NB4 (cell line): Measurements from ENCODE around the gene AIFM3.
A peak's percentile ranks its signal among the peaks of the same experiment; 100 is the strongest.

ENCODE experiments used
- DNase-seq: peaks from one replicate; pipeline ENCODE4 v3.0.0; 2010; ENCODE audit warnings: low read depth
- H3K4me3 ChIP-seq: one replicate; pipeline ENCODE4 v1.5.1; 2011; ENCODE audit warnings: mild to moderate bottlenecking, low read depth, low read length, moderate library complexity
- MYC ChIP-seq: IDR thresholded peaks from 2 replicates; pipeline ENCODE4 v1.6.1; 2011; ENCODE audit warnings: low read depth, low read length
- POLR2A ChIP-seq: IDR thresholded peaks from 2 replicates; pipeline ENCODE4 v1.6.1; 2011; ENCODE audit warnings: mild to moderate bottlenecking; ENCODE audit not compliant: insufficient read length; ENCODE audit errors: extremely low read depth
- TF ChIP-seq, protein P1 (sequence below): IDR thresholded peaks from 2 replicates; pipeline ENCODE4 v1.6.1; 2011; ENCODE audit warnings: low read depth, low read length
- TF ChIP-seq, protein P2 (sequence below): IDR thresholded peaks from one replicate; pipeline ENCODE4 v1.5.1; 2012; ENCODE audit warnings: low read depth, low read length

Gene AIFM3

GRCh38 chr22:21022955-21023614 is 56.0 kb downstream of the AIFM3 start:
- no peak for DNase-seq
- H3K4me3 ChIP-seq, result no peak overlapping the region
- TF ChIP-seq, protein P1, sequence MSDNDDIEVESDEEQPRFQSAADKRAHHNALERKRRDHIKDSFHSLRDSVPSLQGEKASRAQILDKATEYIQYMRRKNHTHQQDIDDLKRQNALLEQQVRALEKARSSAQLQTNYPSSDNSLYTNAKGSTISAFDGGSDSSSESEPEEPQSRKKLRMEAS, result no peak
- TF ChIP-seq MYC (no peak), POLR2A (no peak)
- TF ChIP-seq, protein P2, sequence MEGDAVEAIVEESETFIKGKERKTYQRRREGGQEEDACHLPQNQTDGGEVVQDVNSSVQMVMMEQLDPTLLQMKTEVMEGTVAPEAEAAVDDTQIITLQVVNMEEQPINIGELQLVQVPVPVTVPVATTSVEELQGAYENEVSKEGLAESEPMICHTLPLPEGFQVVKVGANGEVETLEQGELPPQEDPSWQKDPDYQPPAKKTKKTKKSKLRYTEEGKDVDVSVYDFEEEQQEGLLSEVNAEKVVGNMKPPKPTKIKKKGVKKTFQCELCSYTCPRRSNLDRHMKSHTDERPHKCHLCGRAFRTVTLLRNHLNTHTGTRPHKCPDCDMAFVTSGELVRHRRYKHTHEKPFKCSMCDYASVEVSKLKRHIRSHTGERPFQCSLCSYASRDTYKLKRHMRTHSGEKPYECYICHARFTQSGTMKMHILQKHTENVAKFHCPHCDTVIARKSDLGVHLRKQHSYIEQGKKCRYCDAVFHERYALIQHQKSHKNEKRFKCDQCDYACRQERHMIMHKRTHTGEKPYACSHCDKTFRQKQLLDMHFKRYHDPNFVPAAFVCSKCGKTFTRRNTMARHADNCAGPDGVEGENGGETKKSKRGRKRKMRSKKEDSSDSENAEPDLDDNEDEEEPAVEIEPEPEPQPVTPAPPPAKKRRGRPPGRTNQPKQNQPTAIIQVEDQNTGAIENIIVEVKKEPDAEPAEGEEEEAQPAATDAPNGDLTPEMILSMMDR, result peak; percentile 9

DNA sequence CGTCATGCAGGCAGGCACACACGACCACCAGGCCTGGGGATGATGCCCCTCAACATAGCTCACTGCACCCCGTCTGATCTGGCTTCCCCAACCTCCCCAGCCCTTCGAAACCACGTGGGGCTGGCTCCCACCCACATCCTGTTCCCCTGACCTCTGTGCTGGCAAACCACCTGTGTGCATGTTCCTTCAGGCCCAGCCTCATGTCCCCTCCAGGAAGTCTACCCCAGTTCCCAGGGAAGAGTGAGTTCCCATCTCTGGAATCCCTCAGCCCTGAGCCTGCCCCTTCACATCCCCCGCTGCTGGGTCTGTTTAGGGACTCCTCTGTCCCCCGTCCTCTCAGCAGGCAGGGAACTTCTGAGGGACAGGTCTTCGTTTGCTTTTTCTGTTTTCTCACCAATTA is 58.2 kb downstream of the AIFM3 start:
- H3K4me3 ChIP-seq, result no peak overlapping the region
- no peak for DNase-seq
- TF ChIP-seq, protein P1, result peak; percentile 29; the same call in 1 of the 2 replicates
- TF ChIP-seq POLR2A, result no peak

GRCh38 chr22:21025763-21026755 is 59.0 kb downstream of the AIFM3 start:
- H3K4me3 ChIP-seq, result no peak overlapping the region
- no peak for TF ChIP-seq POLR2A
- TF ChIP-seq, protein P2, result no peak
- TF ChIP-seq, protein P1, result no peak
- TF ChIP-seq MYC, result no peak
- no peak for DNase-seq

DNA sequence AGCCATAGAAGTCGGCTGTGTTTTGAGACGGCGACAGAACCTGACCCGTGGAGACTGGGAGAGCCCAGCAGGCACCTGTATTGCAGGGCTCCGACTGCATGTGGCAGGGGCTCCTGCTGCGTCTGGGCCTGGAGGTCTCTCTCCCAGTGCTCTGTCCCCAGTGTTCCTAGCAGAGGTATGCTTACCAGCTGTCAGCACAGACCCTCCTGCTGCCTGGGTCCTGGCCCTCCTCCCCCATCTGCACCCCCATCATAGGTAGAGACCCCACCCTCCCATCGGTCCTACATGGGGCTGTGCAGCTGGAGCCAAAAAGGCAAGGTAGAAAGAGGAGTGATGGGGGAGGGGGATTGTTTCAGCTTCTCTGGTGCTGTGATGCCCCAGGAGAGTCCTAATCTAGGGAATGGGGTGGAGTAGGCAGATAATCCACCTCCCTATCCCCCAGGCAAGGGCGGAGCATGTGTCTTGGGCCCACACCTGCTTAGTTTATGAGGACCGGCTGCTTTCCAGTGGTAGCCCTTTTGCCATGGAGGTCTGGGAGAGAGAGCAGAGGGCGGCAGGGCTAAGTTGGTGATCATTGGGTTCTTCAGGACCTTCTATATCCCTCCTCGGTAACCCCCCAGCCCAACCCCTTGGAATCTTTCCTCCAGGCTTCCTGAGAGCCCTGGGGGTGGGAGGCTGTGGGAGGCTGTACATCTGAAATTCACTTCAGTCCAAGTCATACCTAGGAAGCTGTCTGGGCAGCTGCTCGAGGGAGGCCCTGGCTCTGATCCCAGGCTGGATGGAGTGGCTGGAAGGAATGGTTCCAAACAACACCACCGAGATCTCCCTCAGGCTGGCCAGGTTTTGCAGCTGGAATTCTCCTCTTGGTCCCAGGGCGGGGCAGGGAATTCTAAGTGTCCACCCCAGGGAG is 60.0 kb downstream of the AIFM3 start:
- no peak for DNase-seq
- no peak overlapping the region for H3K4me3 ChIP-seq
- TF ChIP-seq POLR2A, result no peak

DNA sequence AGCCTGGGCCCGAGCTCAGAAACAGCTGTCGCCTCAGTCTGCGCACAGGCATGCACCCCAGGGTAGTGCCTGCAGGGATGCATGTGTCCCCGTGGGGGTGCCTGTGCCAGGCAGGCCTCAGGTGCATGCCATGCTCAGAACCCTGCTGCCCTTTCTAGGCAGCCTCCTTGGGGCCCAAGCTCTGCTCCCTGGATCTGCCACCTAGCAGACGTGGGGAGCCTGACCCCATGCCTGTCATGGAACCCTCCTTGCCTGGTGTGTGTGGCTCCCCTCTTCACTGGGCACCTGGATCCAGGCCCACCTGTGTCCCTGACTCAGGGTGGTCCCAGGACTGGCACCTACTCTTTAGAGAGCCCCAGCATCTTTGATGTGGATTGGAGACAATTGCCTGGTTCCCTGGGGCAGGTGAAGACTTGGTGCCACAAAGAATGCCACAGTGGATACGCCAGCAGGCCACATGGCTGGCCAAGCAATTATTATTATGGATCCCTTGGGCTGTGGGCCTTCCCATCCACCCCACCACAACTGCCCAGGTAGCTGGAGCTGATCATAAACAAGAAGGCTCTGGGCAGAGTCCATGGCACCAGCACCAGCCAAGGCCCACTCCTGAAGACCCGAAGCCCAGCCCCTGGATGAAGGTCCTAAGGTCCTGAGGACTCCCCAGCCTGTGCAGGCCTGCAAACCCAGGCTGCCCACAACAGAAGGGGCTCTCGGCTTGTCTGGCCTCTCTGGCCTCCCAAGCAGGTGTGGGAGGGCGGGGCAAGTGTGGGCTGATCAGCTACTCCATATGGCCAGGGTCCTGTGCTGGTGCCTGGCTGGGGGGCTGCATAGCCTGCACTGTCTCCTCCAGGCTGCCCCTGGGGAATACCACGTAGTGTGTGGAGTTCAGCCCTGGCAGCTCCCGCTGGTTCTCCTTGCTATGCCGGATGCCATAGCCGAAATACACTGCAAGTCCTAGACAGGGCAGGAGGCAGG is 61.5 kb downstream of the AIFM3 start:
- TF ChIP-seq, protein P1, result no peak
- TF ChIP-seq POLR2A, result no peak
- TF ChIP-seq MYC, result no peak
- TF ChIP-seq, protein P2, result no peak
- no peak for DNase-seq

More for the DNA sequence above, 61.5 kb downstream of the AIFM3 start:
- H3K4me3 ChIP-seq, result no peak overlapping the region
